Testis (tissue), 2 donors: ENCODE results near the gene RRP1B.

Experiments
- POLR2A ChIP-seq: fragments of 450-650 bp; IDR thresholded peaks from one replicate; pipeline ENCODE4 v1.6.1; 2017; ENCODE audit warnings: antibody characterized with exemption, mild to moderate bottlenecking, moderate library complexity
- TF ChIP-seq, protein P1 (sequence below), 3 experiments: fragments of 450-650 bp in 2 of 3; fragments of 200-600 bp in 1 of 3; sonication (generic) in 1 of 3; IDR thresholded peaks; one replicate each; pipeline ENCODE4 v1.5.1; 2016 to 2019; ENCODE audit warnings: antibody characterized with exemption in 3 of 3, mild to moderate bottlenecking in 2 of 3, moderate library complexity in 1 of 3

DNA sequence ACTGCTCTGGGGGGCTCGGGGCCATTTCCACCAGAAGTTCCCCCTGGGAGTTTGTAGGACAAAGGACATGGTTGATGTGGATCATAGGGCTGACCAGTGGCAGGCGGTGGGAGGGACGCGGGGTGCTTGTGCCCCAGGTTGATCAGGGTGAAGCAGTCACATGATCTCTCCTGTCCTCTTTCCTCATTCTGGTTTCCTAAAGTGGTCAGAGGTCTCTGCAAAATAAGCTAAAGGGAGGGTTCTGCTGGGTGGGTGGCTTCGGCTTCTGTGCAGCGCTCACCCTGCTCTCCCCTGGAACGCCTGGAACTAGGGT lies 68.8 kb downstream of the RRP1B start:
- TF ChIP-seq POLR2A: no peak
- TF ChIP-seq, protein P1, sequence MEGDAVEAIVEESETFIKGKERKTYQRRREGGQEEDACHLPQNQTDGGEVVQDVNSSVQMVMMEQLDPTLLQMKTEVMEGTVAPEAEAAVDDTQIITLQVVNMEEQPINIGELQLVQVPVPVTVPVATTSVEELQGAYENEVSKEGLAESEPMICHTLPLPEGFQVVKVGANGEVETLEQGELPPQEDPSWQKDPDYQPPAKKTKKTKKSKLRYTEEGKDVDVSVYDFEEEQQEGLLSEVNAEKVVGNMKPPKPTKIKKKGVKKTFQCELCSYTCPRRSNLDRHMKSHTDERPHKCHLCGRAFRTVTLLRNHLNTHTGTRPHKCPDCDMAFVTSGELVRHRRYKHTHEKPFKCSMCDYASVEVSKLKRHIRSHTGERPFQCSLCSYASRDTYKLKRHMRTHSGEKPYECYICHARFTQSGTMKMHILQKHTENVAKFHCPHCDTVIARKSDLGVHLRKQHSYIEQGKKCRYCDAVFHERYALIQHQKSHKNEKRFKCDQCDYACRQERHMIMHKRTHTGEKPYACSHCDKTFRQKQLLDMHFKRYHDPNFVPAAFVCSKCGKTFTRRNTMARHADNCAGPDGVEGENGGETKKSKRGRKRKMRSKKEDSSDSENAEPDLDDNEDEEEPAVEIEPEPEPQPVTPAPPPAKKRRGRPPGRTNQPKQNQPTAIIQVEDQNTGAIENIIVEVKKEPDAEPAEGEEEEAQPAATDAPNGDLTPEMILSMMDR (IDR thresholded peaks at IDR 0.05): no peak
